Spinal cord (tissue), 10 donors: ENCODE results near the gene RWDD2A. TPM values are rescaled to one million over a fixed set of nuclear protein-coding genes. Genes with fewer than 3 reads are reported as not detected.
"Not testable (repeated sequence)": the region's sequence is repeated elsewhere in the genome, so short reads cannot be mapped to it uniquely, and the experiment has no call there.

Experiments used
- DNase-seq, 6 donors: peaks; one replicate each; pipeline versions ENCODE4 v3.0.0 to v3.0.0-alpha.2; 2013 to 2015; ENCODE audit warnings: low spot score in 6 of 6, low read depth in 4 of 6
- H3K27ac ChIP-seq: one replicate; pipeline ENCODE4 v1.5.1; 2013; ENCODE audit warnings: low read depth, low read length, control low read depth
- H3K27me3 ChIP-seq: one replicate; pipeline ENCODE4 v1.6.1; 2013; ENCODE audit warnings: low read length; ENCODE audit not compliant: control insufficient read depth, insufficient read depth
- H3K36me3 ChIP-seq: one replicate; pipeline ENCODE4 v1.6.1; 2013; ENCODE audit warnings: low read length; ENCODE audit not compliant: control insufficient read depth, insufficient read depth
- H3K4me1 ChIP-seq: one replicate; pipeline ENCODE4 v1.6.1; 2013; ENCODE audit warnings: low read length; ENCODE audit not compliant: control insufficient read depth, insufficient read depth
- H3K4me3 ChIP-seq: one replicate; pipeline ENCODE4 v1.5.1; 2013; ENCODE audit warnings: low read depth, low read length, control low read depth
- H3K9me3 ChIP-seq: one replicate; pipeline ENCODE4 v1.6.1; 2013; ENCODE audit warnings: low read length; ENCODE audit not compliant: control insufficient read depth, insufficient read depth
- WGBS: methylation state at CpG from one replicate; pipeline ENCODE4 v1.1.5; 2013; ENCODE audit warnings: missing lambda C conversion rate; ENCODE audit not compliant: insufficient coverage; 5-methylcytosine and 5-hydroxymethylcytosine counted together
- polyA plus RNA-seq, 2 donors: library from polyadenylated mRNA; unstranded; fragments of 120-200 nt; gene quantifications; one replicate each; pipeline ENCODE4 v1.2.1, GENCODE V29; 2013; ENCODE audit not compliant: insufficient read length in 2 of 2
- total RNA-seq, 2 donors: library from RNA; depleted of rRNA in 1 of 2; stranded (reverse); fragments of 120-200 nt in 1 of 2; fragments of >200 nt in 1 of 2; gene quantifications; one replicate each; pipeline versions ENCODE4 v1.2.3 to v1.2.4, GENCODE V29; 2013 to 2014
- donor health status: healthy.

The RWDD2A gene
- total and polyA plus RNA-seq, 4 donors, result 7.3 to 17.5 (median 13.4) TPM

- H3K36me3 ChIP-seq, result peaks cover 25% of the 10 kb centered on the region
- H3K9me3 ChIP-seq, result no peaks in the 10 kb centered on the region
- no peaks in the 10 kb centered on the region for H3K27me3 ChIP-seq
- WGBS, result 29% methylated on average over 1 of the region's 1 CpG
- DNase-seq, result peak in 2 of 6 donors; percentile 16 to 28
- no peak overlapping the region for H3K27ac ChIP-seq
- no peak overlapping the region for H3K4me3 ChIP-seq
- H3K4me1 ChIP-seq, result no peaks in the 10 kb centered on the region
Observed at GRCh38 chr6:83169511-83169910, 23.6 kb upstream of the RWDD2A start.

- WGBS, result 97% methylated on average over 4 of the region's 4 CpGs
- Histone ChIP-seq H3K36me3 (peaks cover 15% of the 10 kb centered on the region), H3K9me3 (no peaks in the 10 kb centered on the region), H3K27me3 (no peaks in the 10 kb centered on the region), H3K4me1 (no peaks in the 10 kb centered on the region), H3K27ac (no peak overlapping the region), H3K4me3 (no peak overlapping the region)
- no peak for DNase-seq
Observed at GRCh38 chr6:83176246-83176645, 16.9 kb upstream of the RWDD2A start.

- Histone ChIP-seq H3K4me1 (no peaks in the 10 kb centered on the region), H3K27ac (no peak overlapping the region), H3K9me3 (no peaks in the 10 kb centered on the region), H3K4me3 (no peak overlapping the region), H3K27me3 (no peaks in the 10 kb centered on the region), H3K36me3 (peaks cover 9% of the 10 kb centered on the region)
- DNase-seq, result no peak
Observed at GRCh38 chr6:83180426-83180950, 12.7 kb upstream of the RWDD2A start.

GRCh38 chr6:83182114-83182513, 11.0 kb upstream of the RWDD2A start:
- H3K27ac ChIP-seq, result no peak overlapping the region
- H3K4me3 ChIP-seq, result no peak overlapping the region
- WGBS, result no CpG with 5 or more reads among the region's 1 CpG
- no peak for DNase-seq
- H3K36me3 ChIP-seq, result peaks cover 10% of the 10 kb centered on the region
- H3K27me3 ChIP-seq, result no peaks in the 10 kb centered on the region
- H3K9me3 ChIP-seq, result no peaks in the 10 kb centered on the region
- no peaks in the 10 kb centered on the region for H3K4me1 ChIP-seq

- H3K4me1 ChIP-seq, result no peaks in the 10 kb centered on the region
- DNase-seq, result no peak
- H3K27me3 ChIP-seq, result no peaks in the 10 kb centered on the region
- 77% methylated on average over 7 of the region's 9 CpGs for WGBS
- peaks cover 10% of the 10 kb centered on the region for H3K36me3 ChIP-seq
- no peak overlapping the region for H3K27ac ChIP-seq
- no peaks in the 10 kb centered on the region for H3K9me3 ChIP-seq
- no peak overlapping the region for H3K4me3 ChIP-seq
Observed at GRCh38 chr6:83183082-83183828, 9.9 kb upstream of the RWDD2A start.

- no peaks in the 10 kb centered on the region for H3K4me1 ChIP-seq
- no peak overlapping the region for H3K27ac ChIP-seq
- no peaks in the 10 kb centered on the region for H3K9me3 ChIP-seq
- no peak for DNase-seq
- no peak overlapping the region for H3K4me3 ChIP-seq
- H3K36me3 ChIP-seq, result peaks cover 10% of the 10 kb centered on the region
- no CpG with 5 or more reads among the region's 2 CpGs for WGBS
- no peaks in the 10 kb centered on the region for H3K27me3 ChIP-seq
Observed at GRCh38 chr6:83185096-83185495, 8.1 kb upstream of the RWDD2A start.

- H3K36me3 ChIP-seq, result peaks cover 9% of the 10 kb centered on the region
- 94% methylated on average over 3 of the region's 3 CpGs for WGBS
- H3K4me3 ChIP-seq, result no peak overlapping the region
- no peak for DNase-seq
- H3K27ac ChIP-seq, result no peak overlapping the region
- peaks cover 8% of the 10 kb centered on the region for H3K4me1 ChIP-seq
- H3K27me3 ChIP-seq, result no peaks in the 10 kb centered on the region
- H3K9me3 ChIP-seq, result no peaks in the 10 kb centered on the region
Observed at GRCh38 chr6:83188501-83188900, 4.7 kb upstream of the RWDD2A start.

GRCh38 chr6:83190626-83191025, 2.5 kb upstream of the RWDD2A start:
- peaks cover 15% of the 10 kb centered on the region for H3K4me1 ChIP-seq
- no CpG with 5 or more reads among the region's 6 CpGs for WGBS
- H3K27me3 ChIP-seq, result no peaks in the 10 kb centered on the region
- no peak for DNase-seq
- no peaks in the 10 kb centered on the region for H3K36me3 ChIP-seq
- no peak overlapping the region for H3K4me3 ChIP-seq
- no peak overlapping the region for H3K27ac ChIP-seq
- H3K9me3 ChIP-seq, result no peaks in the 10 kb centered on the region

GRCh38 chr6:83191974-83192373, 1.2 kb upstream of the RWDD2A start:
- H3K4me1 ChIP-seq, result peaks cover 15% of the 10 kb centered on the region
- H3K27ac ChIP-seq, H3K27me3 ChIP-seq, DNase-seq, H3K9me3 ChIP-seq, H3K4me3 ChIP-seq, H3K36me3 ChIP-seq: not testable (repeated sequence)
- WGBS, result 88% methylated on average over 11 of the region's 18 CpGs

GRCh38 chr6:83192456-83192855, 701 bp upstream of the RWDD2A start:
- DNase-seq, result peak in 1 of 6 donors; percentile 4
- Histone ChIP-seq H3K36me3 (peaks cover 3% of the 10 kb centered on the region), H3K27me3 (no peaks in the 10 kb centered on the region), H3K9me3 (no peaks in the 10 kb centered on the region), H3K4me1 (peaks cover 15% of the 10 kb centered on the region), H3K27ac (peak overlapping the region; percentile 79), H3K4me3 (peak overlapping the region; percentile 89)
- WGBS, result 0% methylated on average over 4 of the region's 4 CpGs
